Subcutaneous adipose tissue (tissue), 4 donors: Measurements from ENCODE around the gene PCTP. TPM values are rescaled to one million over a fixed set of nuclear protein-coding genes. Genes with fewer than 3 reads are reported as not detected.

Experiments
- CTCF ChIP-seq: fragments of 450-650 bp; IDR thresholded peaks from one replicate; pipeline ENCODE4 v1.5.1; 2016; ENCODE audit warnings: low read depth, mild to moderate bottlenecking, control low read depth, antibody characterized with exemption, moderate library complexity
- total RNA-seq, 4 donors: library from RNA; depleted of rRNA; stranded (reverse); fragments of >200 nt; gene quantifications; one replicate each; pipeline ENCODE4 v1.1.0, GENCODE V29; 2016

The PCTP gene
- total RNA-seq, 4 donors from 2014 or later, result 24.9 to 32.3 (median 26.5) TPM

- no peak for TF ChIP-seq CTCF
Observed at GRCh38 chr17:55794725-55795482, 44.1 kb downstream of the PCTP start.

GRCh38 chr17:55806745-55807495 lies 56.1 kb downstream of the PCTP start:
- no peak for TF ChIP-seq CTCF

DNA sequence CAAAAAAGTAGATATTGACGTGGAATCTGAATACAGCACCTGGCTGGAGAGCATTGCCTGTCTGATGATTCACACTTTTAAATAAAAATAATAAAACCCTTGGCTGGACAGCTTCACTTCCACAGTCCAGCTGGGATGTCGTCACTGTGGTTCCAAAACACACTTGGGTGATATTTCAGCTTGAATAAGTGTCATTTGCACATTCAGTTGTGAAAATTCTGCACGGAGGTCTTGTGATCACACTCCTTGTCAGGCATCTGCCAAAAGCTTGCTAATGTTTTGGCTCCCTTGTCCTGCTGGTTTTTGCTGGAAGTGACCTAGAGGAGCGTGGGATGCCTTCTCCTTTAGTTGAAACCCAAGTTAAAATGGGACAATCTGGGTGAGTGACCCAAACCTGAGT lies 60.7 kb downstream of the PCTP start:
- TF ChIP-seq CTCF, result no peak

DNA sequence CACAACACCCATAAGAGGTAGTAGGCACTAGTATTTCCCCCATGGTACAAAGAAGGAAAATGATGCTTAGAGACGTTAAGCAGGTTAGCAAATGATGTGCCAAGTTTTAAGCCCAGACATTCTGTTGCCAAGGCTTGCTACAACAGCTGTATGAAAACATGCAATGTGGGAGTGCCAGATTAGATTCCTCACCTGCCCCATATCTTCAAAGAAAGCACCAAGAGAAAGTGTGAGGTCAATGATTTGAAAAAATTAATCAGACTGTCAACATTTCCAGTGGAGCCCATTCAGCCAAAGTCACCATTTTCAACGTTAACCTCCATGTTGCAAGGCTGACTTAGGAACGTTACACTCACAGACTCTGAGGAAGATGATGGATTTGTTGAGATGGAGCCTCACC lies 61.5 kb downstream of the PCTP start:
- TF ChIP-seq CTCF, result no peak

- no peak for TF ChIP-seq CTCF
Observed at GRCh38 chr17:55813944-55814343, 63.1 kb downstream of the PCTP start.

GRCh38 chr17:55814377-55814776 lies 63.5 kb downstream of the PCTP start:
- no peak for TF ChIP-seq CTCF
